Tibial nerve (tissue), 4 donors: ENCODE results near the gene GLB1L2. TPM values are rescaled to one million over a fixed set of nuclear protein-coding genes. Genes with fewer than 3 reads are reported as not detected.

Experiments
- DNase-seq, 2 donors: peaks; one replicate each; pipeline ENCODE4 v3.0.0-alpha.2; 2019; ENCODE audit warnings: low spot score in 2 of 2
- H3K27ac ChIP-seq, 4 donors: fragments of 200-600 bp; sonication (generic) in 3 of 4; one replicate each; pipeline ENCODE4 v1.5.1; 2017 to 2019; ENCODE audit warnings: mild to moderate bottlenecking in 1 of 4
- H3K27me3 ChIP-seq, 2 donors: fragments of 200-600 bp; sonication (generic) in 1 of 2; one replicate each; pipeline versions ENCODE4 v1.5.1 to v1.6.0; 2017 to 2019
- H3K36me3 ChIP-seq, 3 donors: fragments of 200-600 bp; sonication (generic); one replicate each; pipeline ENCODE4 v1.5.1; 2018 to 2019
- H3K4me1 ChIP-seq, 4 donors: fragments of 200-600 bp; sonication (generic) in 3 of 4; one replicate each; pipeline ENCODE4 v1.5.1; 2017 to 2019
- H3K4me3 ChIP-seq, 4 donors: fragments of 200-600 bp; sonication (generic) in 3 of 4; one replicate each; pipeline ENCODE4 v1.5.1; 2017 to 2019; ENCODE audit warnings: mild to moderate bottlenecking in 1 of 4, moderate library complexity in 1 of 4
- H3K9me3 ChIP-seq, 4 donors: fragments of 200-600 bp; sonication (generic) in 3 of 4; one replicate each; pipeline ENCODE4 v1.5.1; 2017 to 2019
- CTCF ChIP-seq, 5 experiments: fragments of 200-600 bp in 3 of 5; fragments of 450-650 bp in 2 of 5; sonication (generic) in 3 of 5; IDR thresholded peaks; one replicate each; pipeline ENCODE4 v1.5.1; 2016 to 2019; ENCODE audit warnings: antibody characterized with exemption in 5 of 5, mild to moderate bottlenecking in 3 of 5, moderate library complexity in 2 of 5
- EP300 ChIP-seq, 2 donors: sonication (generic); formaldehyde crosslinking; IDR thresholded peaks; one replicate each; pipeline ENCODE4 v1.6.1; 2017; ENCODE audit warnings: antibody characterized with exemption in 2 of 2, mild to moderate bottlenecking in 1 of 2
- POLR2A ChIP-seq, 2 donors: fragments of 450-650 bp; IDR thresholded peaks; one replicate each; pipeline ENCODE4 v1.6.1; 2017; ENCODE audit warnings: antibody characterized with exemption in 2 of 2, mild to moderate bottlenecking in 2 of 2, moderate library complexity in 2 of 2
- WGBS, 2 donors: methylation state at CpG; one replicate each; pipeline ENCODE4 v1.1.5; 2018; 5-methylcytosine and 5-hydroxymethylcytosine counted together
- total RNA-seq, 4 donors: library from RNA; depleted of rRNA; stranded (reverse); fragments of >200 nt; gene quantifications; one replicate each; pipeline ENCODE4 v1.1.0, GENCODE V29; 2016

GLB1L2 gene
- total RNA-seq, 4 donors from 2014 or later, result 2.0 to 8.1 (median 5.6) TPM

GRCh38 chr11:134425413-134425812, 93.6 kb downstream of the GLB1L2 start:
- Histone ChIP-seq H3K27me3 (no peaks in the 10 kb centered on the region), H3K27ac (no peak overlapping the region), H3K9me3 (no peaks in the 10 kb centered on the region), H3K36me3 (no peaks in the 10 kb centered on the region), H3K4me1 (no peaks in the 10 kb centered on the region), H3K4me3 (no peak overlapping the region)
- no peak for DNase-seq
- TF ChIP-seq EP300 (IDR thresholded peaks at IDR 0.05) (no peak), POLR2A (IDR thresholded peaks at IDR 0.05) (no peak), CTCF (IDR thresholded peaks at IDR 0.05) (no peak)
- 47 to 51% methylated on average over 2 of the region's 2 CpGs for WGBS, 2 donors

Other genes with a start within 250 kb of the GLB1L2 start
- 10 to 100 TPM in 2 of 4 donors, 1 to 10 TPM in 2; 8.2 to 14.7 (median 10.3) TPM for gene NCAPD3, start 108.0 kb upstream of the GLB1L2 start, total RNA-seq
- 10 to 100 TPM; 32.7 to 35.9 (median 33.3) TPM for gene VPS26B, start 107.3 kb upstream of the GLB1L2 start, total RNA-seq
- gene THYN1, start 78.6 kb upstream of the GLB1L2 start, total RNA-seq, result 10 to 100 TPM; 46.0 to 65.7 (median 53.3) TPM
- gene ACAD8, start 78.4 kb upstream of the GLB1L2 start, total RNA-seq, result 10 to 100 TPM; 26.0 to 35.1 (median 30.1) TPM
- not detected for gene GLB1L3, start 55.6 kb upstream of the GLB1L2 start, total RNA-seq
- gene B3GAT1, start 80.3 kb downstream of the GLB1L2 start, total RNA-seq, result 10 to 100 TPM in 2 of 4 donors, 1 to 10 TPM in 2; 6.6 to 18.0 (median 9.1) TPM